ENCODE measurements around the gene CHD6.
"Not testable (repeated sequence)": the region's sequence is repeated elsewhere in the genome, so short reads cannot be mapped to it uniquely, and the experiment has no call there.

CHD6 gene

GRCh38 chr20:41538810-41539596, 79.2 kb downstream of the CHD6 start:
- DNase-seq: no peak

- no peak for DNase-seq
These were observed 80.3 kb downstream of the CHD6 start for GRCh38 chr20:41537865-41538264.

DNA sequence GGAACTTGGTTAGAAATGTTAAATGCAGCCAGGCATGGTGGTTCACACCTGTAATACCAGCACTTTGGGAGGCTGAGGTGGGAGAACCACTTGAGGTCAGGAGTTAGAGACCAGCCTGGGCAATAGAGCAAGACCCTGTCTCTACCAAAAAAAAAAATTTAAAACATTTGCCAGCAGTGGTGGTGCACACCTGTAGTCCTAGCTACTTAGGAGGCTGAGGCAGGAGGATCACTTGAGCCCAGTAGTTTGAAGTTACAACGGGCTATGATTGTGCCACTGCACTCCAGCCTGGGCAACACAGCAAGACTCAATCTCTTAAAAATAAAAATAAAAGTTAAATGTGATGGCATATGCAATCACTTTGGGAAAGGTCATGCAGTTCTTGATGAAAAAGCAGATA, 82.6 kb downstream of the CHD6 start:
- not testable (repeated sequence) for DNase-seq

GRCh38 chr20:41534842-41535241, 83.3 kb downstream of the CHD6 start:
- DNase-seq: no peak

- DNase-seq: no peak
These were observed 84.0 kb downstream of the CHD6 start for GRCh38 chr20:41534170-41534569.

GRCh38 chr20:41533537-41534136, 84.5 kb downstream of the CHD6 start:
- no peak for DNase-seq

GRCh38 chr20:41532935-41533334, 85.2 kb downstream of the CHD6 start:
- DNase-seq: no peak

- no peak for DNase-seq
These were observed 86.5 kb downstream of the CHD6 start for GRCh38 chr20:41531518-41532275.

GRCh38 chr20:41530923-41531322, 87.3 kb downstream of the CHD6 start:
- no peak for DNase-seq

- no peak for DNase-seq
These were observed 91.8 kb downstream of the CHD6 start for GRCh38 chr20:41526327-41526726.

- no peak for DNase-seq
These were observed 93.1 kb downstream of the CHD6 start for GRCh38 chr20:41524980-41525613.

DNA sequence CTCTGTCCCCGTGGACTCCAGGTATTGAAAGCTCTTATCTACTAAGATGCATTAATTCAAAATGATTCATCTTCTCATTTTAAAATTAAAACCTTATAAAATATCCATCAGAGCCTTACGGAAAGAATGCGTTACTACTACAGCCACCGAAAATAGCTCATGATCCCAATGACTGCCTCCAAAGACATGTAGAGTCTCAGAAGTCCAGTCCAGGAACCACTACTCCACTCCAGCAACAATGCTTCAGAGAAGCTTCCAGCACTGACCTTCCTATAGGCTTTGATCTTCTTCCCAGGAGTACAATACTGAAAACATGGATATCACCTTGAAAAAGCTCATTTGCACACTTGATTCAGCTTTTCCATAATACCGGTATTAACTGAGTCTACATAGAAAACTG, 94.3 kb downstream of the CHD6 start:
- no peak for DNase-seq

- DNase-seq: no peak
These were observed 104.3 kb downstream of the CHD6 start for GRCh38 chr20:41513829-41514228.

GRCh38 chr20:41512624-41513023, 105.6 kb downstream of the CHD6 start:
- no peak for DNase-seq

- no peak for DNase-seq
These were observed 107.2 kb downstream of the CHD6 start for GRCh38 chr20:41510847-41511450.

- DNase-seq: no peak
These were observed 108.0 kb downstream of the CHD6 start for GRCh38 chr20:41510224-41510623.

DNA sequence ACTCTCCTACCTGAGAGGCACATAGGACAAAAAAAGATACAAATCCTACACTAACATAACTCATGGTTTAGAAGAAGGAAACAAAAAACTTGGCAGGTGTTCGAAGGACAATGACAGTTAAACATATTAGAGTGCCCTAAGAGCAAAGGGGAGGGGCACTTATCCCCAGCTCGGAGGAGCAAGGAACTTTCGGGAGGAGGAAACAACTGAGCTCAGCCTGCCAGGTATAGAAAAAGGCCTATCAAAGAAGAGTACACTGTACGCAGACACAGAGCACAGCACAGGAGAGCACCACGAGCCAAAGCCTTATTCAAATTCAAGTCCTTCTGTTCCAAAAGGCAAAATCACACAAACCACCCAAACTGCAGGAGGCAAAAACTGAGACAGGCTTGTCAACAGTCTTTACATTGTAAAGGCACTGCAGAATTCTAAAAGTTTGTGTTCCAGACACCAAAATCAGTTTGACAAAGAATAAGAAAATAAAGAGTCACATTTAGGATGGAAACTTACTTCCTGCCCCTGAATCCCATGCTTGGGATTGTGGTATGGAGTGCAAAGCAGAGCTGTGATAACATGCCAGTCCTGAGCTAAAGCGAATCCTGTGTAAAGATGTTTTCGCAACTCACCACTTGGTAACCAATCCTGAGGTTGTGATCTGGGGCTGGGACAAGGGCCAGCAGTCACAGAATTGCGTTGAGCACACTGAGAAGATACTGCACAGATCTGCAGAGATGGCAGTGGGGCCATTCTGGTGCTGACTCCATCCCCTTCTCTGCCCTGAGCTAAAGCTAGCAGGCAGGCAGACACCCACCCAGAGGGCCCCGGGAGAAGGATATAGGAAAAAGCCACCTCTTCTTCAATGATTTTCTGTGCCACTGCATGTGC, 108.6 kb downstream of the CHD6 start:
- no peak for DNase-seq

- DNase-seq: no peak
These were observed 109.8 kb downstream of the CHD6 start for GRCh38 chr20:41508335-41508734.

DNA sequence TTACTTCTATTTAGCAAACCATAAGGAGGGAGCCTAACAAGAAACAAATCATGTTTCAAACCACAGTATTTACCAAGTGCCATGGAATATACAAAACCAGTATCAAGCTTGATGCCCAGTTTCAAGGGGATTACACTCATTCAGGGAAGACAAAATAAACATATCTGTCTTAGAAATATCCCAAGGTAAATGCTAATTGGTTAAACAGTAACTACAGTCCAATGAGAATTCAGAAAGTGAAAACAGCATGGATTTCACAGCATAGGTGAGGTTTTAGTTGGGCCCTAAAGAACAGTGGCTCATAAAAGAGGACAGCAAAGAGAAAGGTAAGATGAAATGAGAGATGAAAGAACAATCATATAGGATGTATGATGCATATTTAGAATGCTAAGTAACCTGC, 110.3 kb downstream of the CHD6 start:
- DNase-seq: no peak

DNA sequence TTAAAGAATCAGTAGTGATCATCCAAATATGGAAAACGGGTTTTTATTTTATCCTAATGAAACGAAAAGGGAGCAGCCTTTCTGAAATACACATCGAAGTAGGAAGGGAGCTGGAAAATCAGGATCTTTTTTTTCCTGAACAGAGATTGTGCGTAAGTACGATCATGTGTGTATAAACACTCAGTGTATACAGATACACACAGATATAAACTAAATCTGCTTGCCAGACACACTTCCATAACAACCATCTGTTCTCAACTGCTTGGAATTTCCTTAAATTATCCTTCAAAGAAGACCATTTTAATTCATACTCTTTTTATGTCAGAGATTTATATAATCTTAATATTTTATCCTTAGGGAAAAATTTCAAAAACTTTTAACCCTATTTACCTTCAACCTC, 110.7 kb downstream of the CHD6 start:
- no peak for DNase-seq

DNA sequence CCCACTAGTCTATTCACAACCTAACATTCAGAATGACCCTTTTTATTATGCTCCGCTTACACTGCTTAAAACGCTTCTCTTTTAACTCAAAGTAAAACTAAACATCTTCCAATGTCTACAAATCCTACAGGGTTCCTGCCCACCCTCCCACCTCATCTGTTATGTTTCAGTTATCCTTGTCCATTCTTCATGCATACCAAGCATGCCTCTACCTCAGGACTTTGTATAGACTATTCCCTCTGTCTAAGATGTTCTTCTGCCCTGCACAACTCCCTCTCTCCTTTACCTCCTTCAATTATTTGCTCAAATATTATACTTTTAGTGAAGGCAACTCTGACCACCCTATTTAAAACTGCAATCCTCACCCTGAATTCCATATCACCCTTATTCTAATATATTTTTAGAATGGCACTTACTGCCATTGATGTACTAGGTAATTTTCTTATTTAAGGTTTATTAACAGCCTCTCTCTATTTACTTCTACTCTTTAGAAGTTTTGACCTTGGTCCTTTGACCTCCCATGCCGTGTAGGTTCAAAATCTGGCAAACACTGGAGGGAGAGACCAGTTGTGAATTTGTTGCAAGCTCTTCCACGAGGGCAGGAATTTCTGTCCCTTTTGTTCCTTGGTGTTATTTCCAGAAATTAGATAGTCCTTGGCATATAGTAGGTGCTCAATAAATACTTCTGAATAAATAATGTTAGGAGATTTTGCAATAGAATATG, 111.8 kb downstream of the CHD6 start:
- no peak for DNase-seq
